ENCODE measurements around the gene MUC16.

The MUC16 gene

DNA sequence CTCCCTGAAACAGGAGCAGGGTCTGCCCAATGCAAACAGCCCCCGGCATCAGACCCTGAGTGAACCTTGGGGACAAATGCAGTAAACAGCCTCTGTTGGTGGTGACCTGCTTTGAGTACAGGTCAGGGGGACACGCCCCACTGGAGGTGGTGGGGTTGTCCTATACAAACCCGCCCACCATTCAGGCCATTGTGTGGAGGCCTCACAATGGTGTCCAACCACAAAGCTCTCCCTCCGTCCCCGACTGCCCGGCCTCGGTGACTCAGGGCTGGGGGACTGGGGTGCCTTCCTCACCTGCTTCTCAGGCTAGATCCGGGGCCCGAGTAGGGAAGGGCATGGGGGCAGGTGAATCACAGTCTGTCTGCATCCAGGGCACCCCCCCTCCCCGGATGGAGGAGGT lies 1.5 kb downstream of the MUC16 start:
- no peak for DNase-seq (ENCODE audit: low spot score)

DNA sequence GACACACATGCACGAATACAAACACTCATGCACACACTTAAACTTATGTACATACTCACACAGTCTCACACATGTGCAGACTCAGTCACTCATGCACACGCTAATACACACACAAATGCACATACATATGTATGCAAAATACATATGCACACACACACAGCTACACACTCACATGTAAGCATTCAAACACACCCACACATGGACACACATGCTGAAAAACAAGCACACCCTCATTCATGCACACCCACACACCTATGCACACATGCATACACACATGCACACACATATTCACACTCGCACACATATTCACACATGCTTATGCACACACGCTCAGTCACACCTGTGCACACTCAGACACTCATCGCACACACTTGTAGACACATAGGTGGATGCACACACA lies 9.3 kb downstream of the MUC16 start:
- DNase-seq (ENCODE audit: low spot score), result no peak

DNA sequence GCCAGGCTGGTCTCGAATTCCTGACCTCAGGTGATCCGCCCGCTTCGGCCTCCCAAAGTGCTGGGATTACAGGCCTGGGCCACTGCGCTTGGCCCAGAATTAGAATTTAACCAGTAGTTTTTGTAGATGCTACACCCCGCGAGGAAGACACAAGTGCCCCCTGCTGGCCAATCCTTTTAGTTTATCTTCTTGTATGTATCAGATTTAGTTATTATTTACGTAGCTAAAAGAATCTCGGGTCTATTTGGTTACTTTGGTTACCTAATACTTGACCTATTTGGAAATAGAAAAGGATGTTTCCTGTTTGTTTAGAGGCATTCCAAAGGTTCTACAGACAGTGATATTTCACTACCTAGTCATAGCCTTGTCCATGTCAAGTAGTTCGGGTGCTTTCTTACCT lies 22.0 kb downstream of the MUC16 start:
- DNase-seq (ENCODE audit: low spot score), result peak; percentile 25

DNA sequence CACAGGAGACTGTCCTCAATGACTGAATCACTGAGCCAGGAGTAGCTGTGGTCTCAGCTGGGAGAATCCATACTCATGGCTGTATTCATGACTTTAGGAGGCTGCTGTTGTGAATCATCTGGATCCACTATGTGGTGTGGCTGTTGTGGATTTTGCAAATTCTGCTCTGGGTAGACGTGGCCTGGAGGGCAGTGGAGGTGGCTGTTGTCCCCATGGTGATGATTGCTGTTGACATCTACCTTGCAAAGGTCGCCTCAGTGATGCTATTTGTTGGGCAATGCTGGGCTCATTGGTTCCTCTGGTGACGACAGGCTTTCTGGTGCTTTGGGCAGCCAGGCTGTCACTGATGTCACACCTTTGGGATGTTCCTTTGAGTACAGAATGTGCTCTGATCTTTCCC lies 23.9 kb downstream of the MUC16 start:
- DNase-seq (ENCODE audit: low spot score), result no peak

GRCh38 chr19:8973501-8974091 lies 36.6 kb downstream of the MUC16 start:
- DNase-seq (ENCODE audit: low spot score), result peak; percentile 42

- no peak for DNase-seq (ENCODE audit: low spot score)
Measured at GRCh38 chr19:8965887-8966286, 44.3 kb downstream of the MUC16 start.
